H9 (cell line): ENCODE measurements around the gene ARHGAP24. TPM values are rescaled to one million over a fixed set of nuclear protein-coding genes. Genes with fewer than 3 reads are reported as not detected.

Experiments
- DNase-seq: peaks from one replicate; pipeline ENCODE4 v3.0.0-alpha.2; 2017
- H2AFZ ChIP-seq: one replicate; pipeline ENCODE4 v1.6.1; 2013; ENCODE audit warnings: mild to moderate bottlenecking, low read length, control low read depth, moderate library complexity
- H2AK5ac ChIP-seq: 2 replicates; pipeline ENCODE4 v1.6.1; 2013; ENCODE audit warnings: low read length, control low read depth, mixed read lengths; ENCODE audit not compliant: insufficient read length
- H2BK120ac ChIP-seq: one replicate; pipeline ENCODE4 v1.6.1; 2013; ENCODE audit warnings: low read depth, mild to moderate bottlenecking, low read length, control low read depth, inconsistent platforms; ENCODE audit not compliant: poor library complexity, severe bottlenecking
- H2BK12ac ChIP-seq: 2 replicates; pipeline ENCODE4 v1.6.1; 2013; ENCODE audit warnings: low read length, control low read depth, mixed read lengths, low read depth; ENCODE audit not compliant: insufficient read length
- H2BK15ac ChIP-seq: 2 replicates; pipeline ENCODE4 v1.6.1; 2013; ENCODE audit warnings: low read depth, low read length, control low read depth
- H2BK20ac ChIP-seq: one replicate; pipeline ENCODE4 v1.6.1; 2013; ENCODE audit warnings: low read depth, mild to moderate bottlenecking, low read length, control low read depth, inconsistent platforms; ENCODE audit not compliant: poor library complexity, severe bottlenecking
- H2BK5ac ChIP-seq: 2 replicates; pipeline ENCODE4 v1.6.1; 2013; ENCODE audit warnings: low read length, control low read depth, mixed read lengths; ENCODE audit not compliant: insufficient read length
- H3K14ac ChIP-seq: 2 replicates; pipeline ENCODE4 v1.6.1; 2013; ENCODE audit warnings: low read length, control low read depth; ENCODE audit not compliant: insufficient read depth
- H3K18ac ChIP-seq: 2 replicates; pipeline ENCODE4 v1.6.1; 2013; ENCODE audit warnings: low read depth, mild to moderate bottlenecking, mixed read lengths, low read length, control low read depth; ENCODE audit not compliant: insufficient read length
- H3K23ac ChIP-seq: 2 replicates; pipeline ENCODE4 v1.6.1; 2013; ENCODE audit warnings: low read length, control low read depth, mixed read lengths, low read depth; ENCODE audit not compliant: insufficient read length
- H3K23me2 ChIP-seq: 2 replicates; pipeline ENCODE4 v1.6.1; 2013; ENCODE audit warnings: low read depth, mild to moderate bottlenecking, mixed read lengths, low read length, control low read depth; ENCODE audit not compliant: insufficient read length, poor library complexity, severe bottlenecking
- H3K27ac ChIP-seq: 2 replicates; pipeline ENCODE4 v1.5.1; 2013; ENCODE audit warnings: low read length, control low read depth, mixed read lengths, low read depth; ENCODE audit not compliant: insufficient read length
- H3K27me3 ChIP-seq: 2 replicates; pipeline ENCODE4 v1.6.1; 2013; ENCODE audit warnings: low read length, control low read depth, inconsistent platforms; ENCODE audit not compliant: insufficient read depth
- H3K4ac ChIP-seq: 2 replicates; pipeline ENCODE4 v1.6.1; 2013; ENCODE audit warnings: low read depth, mild to moderate bottlenecking, control low read depth, inconsistent platforms, low read length, moderate library complexity
- H3K4me1 ChIP-seq: 2 replicates; pipeline ENCODE4 v1.6.1; 2013; ENCODE audit warnings: low read length, control low read depth, inconsistent platforms; ENCODE audit not compliant: insufficient read depth
- H3K4me2 ChIP-seq: 2 replicates; pipeline ENCODE4 v1.6.1; 2013; ENCODE audit warnings: low read length, control low read depth, mixed read lengths; ENCODE audit not compliant: insufficient read length, insufficient read depth
- H3K56ac ChIP-seq: 2 replicates; pipeline ENCODE4 v1.6.1; 2013; ENCODE audit warnings: low read depth, mild to moderate bottlenecking, mixed read lengths, low read length, control low read depth; ENCODE audit not compliant: insufficient read length
- H3K79me1 ChIP-seq: 2 replicates; pipeline ENCODE4 v1.6.1; 2013; ENCODE audit warnings: low read depth, mild to moderate bottlenecking, moderate library complexity, low read length, control low read depth, inconsistent platforms; ENCODE audit not compliant: insufficient read depth, poor library complexity, severe bottlenecking
- H3K79me2 ChIP-seq: 2 replicates; pipeline ENCODE4 v1.6.1; 2013; ENCODE audit warnings: low read length, control low read depth, inconsistent platforms; ENCODE audit not compliant: insufficient read depth
- H3K9ac ChIP-seq: 2 replicates; pipeline ENCODE4 v1.6.1; 2013; ENCODE audit warnings: low read length, control low read depth, mixed read lengths; ENCODE audit not compliant: insufficient read length; ENCODE audit errors: extremely low read depth
- H3K9me3 ChIP-seq: one replicate; pipeline ENCODE4 v1.6.1; 2013; ENCODE audit warnings: low read depth, low read length, inconsistent platforms; ENCODE audit not compliant: control insufficient read depth
- H3T11ph ChIP-seq: one replicate; pipeline ENCODE4 v1.6.1; 2013; ENCODE audit warnings: mild to moderate bottlenecking, low read length, control low read depth, inconsistent platforms
- H4K20me1 ChIP-seq: one replicate; pipeline ENCODE4 v1.6.1; 2013; ENCODE audit not compliant: control insufficient read depth, insufficient read length, insufficient read depth
- H4K5ac ChIP-seq: 2 replicates; pipeline ENCODE4 v1.6.1; 2013; ENCODE audit warnings: low read depth, mild to moderate bottlenecking, mixed read lengths, low read length, control low read depth; ENCODE audit not compliant: insufficient read length
- H4K8ac ChIP-seq: replicated peaks from 2 replicates; pipeline ENCODE4 v1.6.1; 2013; ENCODE audit warnings: low read length, control low read depth, mixed read lengths, low read depth; ENCODE audit not compliant: insufficient read length
- H4K91ac ChIP-seq: 2 replicates; pipeline ENCODE4 v1.6.1; 2013; ENCODE audit warnings: low read depth, mild to moderate bottlenecking, moderate library complexity, mixed read lengths, low read length, control low read depth; ENCODE audit not compliant: insufficient read length
- H3K27ac Mint-ChIP-seq, 3 experiments: 2 replicates in 2 of 3; 3 replicates in 1 of 3; pipeline ENCODE4 v1.8.0; 2020 to 2021; ENCODE audit warnings: mixed read lengths in 3 of 3, mild to moderate bottlenecking in 1 of 3, moderate library complexity in 1 of 3
- H3K27me3 Mint-ChIP-seq: 2 replicates; pipeline ENCODE4 v1.8.0; 2021; ENCODE audit warnings: low read depth, mild to moderate bottlenecking, moderate library complexity, mixed read lengths
- H3K36me3 Mint-ChIP-seq, 3 experiments: 2 replicates in 2 of 3; 3 replicates in 1 of 3; pipeline ENCODE4 v1.8.0; 2020 to 2021; ENCODE audit warnings: low read depth in 3 of 3, mixed read lengths in 3 of 3; ENCODE audit not compliant: insufficient read depth in 1 of 3
- H3K4me1 Mint-ChIP-seq, 2 experiments: 2 replicates each; pipeline ENCODE4 v1.8.0; 2020; ENCODE audit warnings: mixed read lengths in 2 of 2
- H3K4me3 Mint-ChIP-seq, 2 experiments: 2 replicates in 1 of 2; 3 replicates in 1 of 2; pipeline ENCODE4 v1.8.0; 2020 to 2021; ENCODE audit warnings: mild to moderate bottlenecking in 2 of 2, mixed read lengths in 2 of 2, moderate library complexity in 1 of 2
- H3K9me3 Mint-ChIP-seq, 2 experiments: 2 replicates in 1 of 2; 3 replicates in 1 of 2; pipeline ENCODE4 v1.8.0; 2020; ENCODE audit warnings: mild to moderate bottlenecking in 2 of 2, mixed read lengths in 2 of 2, moderate library complexity in 1 of 2
- CTCF ChIP-seq: fragments of 200-600 bp; sonication (generic); conservative IDR thresholded peaks from 3 replicates; pipeline ENCODE4 v1.8.0; 2021; ENCODE audit warnings: antibody characterized with exemption, mild to moderate bottlenecking
- WGBS: extraction: QIAGEN DNeasy Blood & Tissue Kit; methylation state at CpG from one replicate; pipeline ENCODE4 v1.1.7; 2013; ENCODE audit warnings: missing lambda C conversion rate, low lambda C conversion rate, mixed read lengths; ENCODE audit not compliant: insufficient read length; ENCODE audit errors: extremely low coverage; 5-methylcytosine and 5-hydroxymethylcytosine counted together
- total RNA-seq: library from RNA; stranded (reverse); gene quantifications from 2 replicates; pipeline ENCODE4 v1.2.1, GENCODE V29; 2021

ARHGAP24 gene
- total RNA-seq, 1 experiment from 2014 or later: 0.37 TPM

- Histone ChIP-seq H3T11ph (no peak overlapping the region), H3K56ac (no peak overlapping the region), H3K9ac (no peak overlapping the region), H4K20me1 (no peaks in the 10 kb centered on the region), H3K18ac (no peak overlapping the region), H3K4me1 (no peaks in the 10 kb centered on the region; the same call in 1 of the 2 replicates), H2BK20ac (no peak overlapping the region), H2AFZ (no peak overlapping the region), H3K9me3 (no peaks in the 10 kb centered on the region), H2BK12ac (no peak overlapping the region), H4K8ac (no peak overlapping the region), H3K27me3 (no peaks in the 10 kb centered on the region), H2BK5ac (no peak overlapping the region), H3K79me2 (no peaks in the 10 kb centered on the region), H4K5ac (no peak overlapping the region), H4K91ac (no peak overlapping the region), H2BK120ac (no peak overlapping the region), H3K23ac (no peak overlapping the region), H2BK15ac (no peak overlapping the region), H2AK5ac (no peak overlapping the region), H3K23me2 (no peaks in the 10 kb centered on the region), H3K4ac (no peak overlapping the region), H3K4me2 (no peak overlapping the region), H3K79me1 (no peaks in the 10 kb centered on the region), H3K27ac (no peak overlapping the region), H3K14ac (no peak overlapping the region)
- H3K4me1 Mint-ChIP-seq: peaks cover 10 to 15% of the 10 kb centered on the region in 2 experiments
- DNase-seq: no peak
- no peak for TF ChIP-seq CTCF
- no peaks in the 10 kb centered on the region for H3K27me3 Mint-ChIP-seq
- H3K9me3 Mint-ChIP-seq: no peaks in the 10 kb centered on the region; a peak in 1 of 5 replicates
- no CpG with 5 or more reads among the region's 1 CpG for WGBS
- H3K4me3 Mint-ChIP-seq: no peak overlapping the region
- H3K27ac Mint-ChIP-seq: no peak overlapping the region
- H3K36me3 Mint-ChIP-seq: no peaks in the 10 kb centered on the region
Measured at GRCh38 chr4:85492336-85492735, 17.4 kb downstream of the ARHGAP24 start.
